GM21528 (cell line): ENCODE measurements around the gene SH3PXD2A.

Source experiments
- ATAC-seq: cut with Tn5 transposase; IDR thresholded peaks from one replicate; pipeline ENCODE4 v1.9.1; 2021; ENCODE audit warnings: mild to moderate bottlenecking, moderate library complexity; ENCODE audit not compliant: unreplicated experiment, low FRiP score

SH3PXD2A gene

GRCh38 chr10:103795634-103796270 is 59.6 kb downstream of the SH3PXD2A start:
- ATAC-seq = no peak

GRCh38 chr10:103794996-103795395 is 60.4 kb downstream of the SH3PXD2A start:
- ATAC-seq = no peak

GRCh38 chr10:103793920-103794883 is 61.2 kb downstream of the SH3PXD2A start:
- ATAC-seq = no peak

- ATAC-seq = no peak
These were observed 61.9 kb downstream of the SH3PXD2A start for GRCh38 chr10:103793429-103793828.

GRCh38 chr10:103792547-103792946 is 62.8 kb downstream of the SH3PXD2A start:
- no peak for ATAC-seq

GRCh38 chr10:103791858-103792257 is 63.5 kb downstream of the SH3PXD2A start:
- ATAC-seq = no peak

GRCh38 chr10:103791291-103791690 is 64.1 kb downstream of the SH3PXD2A start:
- ATAC-seq = no peak

GRCh38 chr10:103790580-103790979 is 64.8 kb downstream of the SH3PXD2A start:
- no peak for ATAC-seq

GRCh38 chr10:103789771-103790201 is 65.6 kb downstream of the SH3PXD2A start:
- no peak for ATAC-seq

- no peak for ATAC-seq
These were observed 66.2 kb downstream of the SH3PXD2A start for GRCh38 chr10:103789161-103789560.

- ATAC-seq = no peak
These were observed 68.0 kb downstream of the SH3PXD2A start for GRCh38 chr10:103787331-103787730.

GRCh38 chr10:103786020-103786419 is 69.4 kb downstream of the SH3PXD2A start:
- ATAC-seq = no peak

- ATAC-seq = no peak
These were observed 70.5 kb downstream of the SH3PXD2A start for GRCh38 chr10:103784723-103785418.

- ATAC-seq = no peak
These were observed 71.3 kb downstream of the SH3PXD2A start for GRCh38 chr10:103784089-103784488.

GRCh38 chr10:103783681-103784080 is 71.7 kb downstream of the SH3PXD2A start:
- ATAC-seq = no peak

- no peak for ATAC-seq
These were observed 73.9 kb downstream of the SH3PXD2A start for GRCh38 chr10:103781329-103782061.

- ATAC-seq = no peak
These were observed 74.9 kb downstream of the SH3PXD2A start for GRCh38 chr10:103780242-103781149.

- no peak for ATAC-seq
These were observed 76.8 kb downstream of the SH3PXD2A start for GRCh38 chr10:103778358-103779139.
